ENCODE measurements around the gene SLC10A7. TPM values are rescaled to one million over a fixed set of nuclear protein-coding genes. Genes with fewer than 3 reads are reported as not detected.

The SLC10A7 gene
- total and polyA plus RNA-seq, 9 of the 15 experiments (the other 6 are each of a cell fraction or from before 2014, with no cell fraction given), result 6.4 to 22.8 (median 16.1) TPM

GRCh38 chr4:146274774-146275173, 247.0 kb downstream of the SLC10A7 start (continued):
- TF ChIP-seq, protein P1, sequence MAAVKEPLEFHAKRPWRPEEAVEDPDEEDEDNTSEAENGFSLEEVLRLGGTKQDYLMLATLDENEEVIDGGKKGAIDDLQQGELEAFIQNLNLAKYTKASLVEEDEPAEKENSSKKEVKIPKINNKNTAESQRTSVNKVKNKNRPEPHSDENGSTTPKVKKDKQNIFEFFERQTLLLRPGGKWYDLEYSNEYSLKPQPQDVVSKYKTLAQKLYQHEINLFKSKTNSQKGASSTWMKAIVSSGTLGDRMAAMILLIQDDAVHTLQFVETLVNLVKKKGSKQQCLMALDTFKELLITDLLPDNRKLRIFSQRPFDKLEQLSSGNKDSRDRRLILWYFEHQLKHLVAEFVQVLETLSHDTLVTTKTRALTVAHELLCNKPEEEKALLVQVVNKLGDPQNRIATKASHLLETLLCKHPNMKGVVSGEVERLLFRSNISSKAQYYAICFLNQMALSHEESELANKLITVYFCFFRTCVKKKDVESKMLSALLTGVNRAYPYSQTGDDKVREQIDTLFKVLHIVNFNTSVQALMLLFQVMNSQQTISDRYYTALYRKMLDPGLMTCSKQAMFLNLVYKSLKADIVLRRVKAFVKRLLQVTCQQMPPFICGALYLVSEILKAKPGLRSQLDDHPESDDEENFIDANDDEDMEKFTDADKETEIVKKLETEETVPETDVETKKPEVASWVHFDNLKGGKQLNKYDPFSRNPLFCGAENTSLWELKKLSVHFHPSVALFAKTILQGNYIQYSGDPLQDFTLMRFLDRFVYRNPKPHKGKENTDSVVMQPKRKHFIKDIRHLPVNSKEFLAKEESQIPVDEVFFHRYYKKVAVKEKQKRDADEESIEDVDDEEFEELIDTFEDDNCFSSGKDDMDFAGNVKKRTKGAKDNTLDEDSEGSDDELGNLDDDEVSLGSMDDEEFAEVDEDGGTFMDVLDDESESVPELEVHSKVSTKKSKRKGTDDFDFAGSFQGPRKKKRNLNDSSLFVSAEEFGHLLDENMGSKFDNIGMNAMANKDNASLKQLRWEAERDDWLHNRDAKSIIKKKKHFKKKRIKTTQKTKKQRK (IDR thresholded peaks at IDR 0.05; ENCODE audit: borderline replicate concordance, low read depth, low read length), result no peak
- TF ChIP-seq ESRRB (CRISPR knock-in tag; IDR thresholded peaks at IDR 0.05; ENCODE audit: borderline replicate concordance) (no peak), BCOR (IDR thresholded peaks at IDR 0.05) (no peak), SAFB2 (IDR thresholded peaks at IDR 0.05; ENCODE audit: borderline replicate concordance, low read depth, low read length, severe bottlenecking) (no peak)

DNA sequence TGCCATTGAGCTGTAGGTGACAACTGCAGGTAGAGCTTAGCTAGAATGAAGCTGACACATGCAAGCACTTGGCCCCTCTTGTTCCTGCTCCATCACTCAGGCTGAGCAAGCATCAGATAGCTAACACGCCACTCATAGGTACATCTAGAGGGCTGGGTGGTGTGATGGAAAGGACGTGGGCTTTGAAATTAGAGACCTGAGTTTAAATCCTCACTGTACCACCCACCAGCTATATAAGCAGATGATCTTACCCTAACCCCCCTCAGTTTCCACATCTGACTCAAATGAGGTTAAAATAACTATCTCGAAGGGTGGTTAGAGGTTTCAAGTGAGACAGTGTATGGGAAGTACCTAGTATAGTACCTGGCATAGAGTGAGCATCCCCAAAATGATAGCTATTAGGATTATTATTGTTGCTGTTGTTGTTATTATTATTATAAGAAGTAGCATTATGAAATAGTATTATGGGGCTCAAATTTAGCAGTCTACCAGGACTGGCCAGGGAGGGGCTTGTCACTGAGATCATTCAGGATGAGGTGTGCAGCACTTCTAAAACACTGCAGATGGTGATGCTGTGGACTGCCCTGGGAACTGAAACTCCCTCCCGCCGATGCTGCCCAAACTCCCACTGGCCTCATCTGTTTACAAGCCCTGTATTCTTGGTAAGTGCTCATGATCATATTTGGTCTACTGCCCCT, 248.4 kb downstream of the SLC10A7 start:
- H4K20me1 ChIP-seq (replicated peaks; ENCODE audit: control insufficient read depth, insufficient read depth, low read length), result no peaks in the 10 kb centered on the region
- no peak overlapping the region for H3K9ac ChIP-seq (ENCODE audit: insufficient read depth in 1 of 2, low read depth in 2 of 2, low read length in 2 of 2)
- H3K79me2 ChIP-seq (ENCODE audit: control insufficient read depth, insufficient read depth, low read length), result no peaks in the 10 kb centered on the region
- H3K4me2 ChIP-seq (ENCODE audit: insufficient read depth, low read length), result no peak overlapping the region
- ATAC-seq (no peak), FAIRE-seq (no peak), DNase-seq (ENCODE audit: extremely low read depth in 1 of 4, low spot score in 3 of 4) (no peak)
- ChIA-PET CTCF (ENCODE audit: low intra/inter-chr PET ratio) (no interaction called here), POLR2A (no interaction called here)
- intact Hi-C loops (cut with micrococcal nuclease) (no loop called here), in situ Hi-C loops (cut with MboI) (no loop called here)
- H3K9me3 ChIP-seq (replicated peaks; ENCODE audit: control insufficient read depth, insufficient read depth, low read depth, low read length), result no peaks in the 10 kb centered on the region
- peaks cover 0 to 5% of the 10 kb centered on the region in 2 experiments; a peak in 2 of 5 replicates for H3K4me1 ChIP-seq (replicated peaks in 1 of 2; ENCODE audit: control insufficient read depth in 2 of 2, insufficient read depth in 2 of 2, low read length in 2 of 2)
- TF ChIP-seq THRA (IDR thresholded peaks at IDR 0.05) (no peak), ETV5 (CRISPR knock-in tag; IDR thresholded peaks at IDR 0.05; ENCODE audit: low read depth) (no peak), ZNF592 (IDR thresholded peaks at IDR 0.05) (no peak), ZNF444 (CRISPR knock-in tag; IDR thresholded peaks at IDR 0.05) (no peak), FOXA1 (IDR thresholded peaks at IDR 0.05; ENCODE audit: borderline replicate concordance) (no peak)
- H3K9me1 ChIP-seq (ENCODE audit: control insufficient read depth, insufficient read depth, low read length), result no peaks in the 10 kb centered on the region
- H2AFZ ChIP-seq (ENCODE audit: low read depth, low read length), result no peak overlapping the region
- H3K4me3 ChIP-seq, result no peak overlapping the region
- 65% methylated on average over 5 of the region's 5 CpGs for whole genome bisulfite sequencing (ENCODE audit: insufficient coverage, low coverage, missing lambda C conversion rate)
- no peaks in the 10 kb centered on the region for H3K27me3 ChIP-seq (ENCODE audit: control insufficient read depth in 2 of 2, insufficient read depth in 2 of 2, low read length in 2 of 2)
- no peak overlapping the region for H3K27ac ChIP-seq (ENCODE audit: extremely low read depth, low read depth, low read length)
- no TSS peak for BruUV-seq (replicated peaks)
- H3K36me3 ChIP-seq (ENCODE audit: control insufficient read depth, insufficient read depth, low read length), result no peaks in the 10 kb centered on the region

All from K562 (cell line).